ENCODE data around the gene PDYN.

Gene PDYN

DNA sequence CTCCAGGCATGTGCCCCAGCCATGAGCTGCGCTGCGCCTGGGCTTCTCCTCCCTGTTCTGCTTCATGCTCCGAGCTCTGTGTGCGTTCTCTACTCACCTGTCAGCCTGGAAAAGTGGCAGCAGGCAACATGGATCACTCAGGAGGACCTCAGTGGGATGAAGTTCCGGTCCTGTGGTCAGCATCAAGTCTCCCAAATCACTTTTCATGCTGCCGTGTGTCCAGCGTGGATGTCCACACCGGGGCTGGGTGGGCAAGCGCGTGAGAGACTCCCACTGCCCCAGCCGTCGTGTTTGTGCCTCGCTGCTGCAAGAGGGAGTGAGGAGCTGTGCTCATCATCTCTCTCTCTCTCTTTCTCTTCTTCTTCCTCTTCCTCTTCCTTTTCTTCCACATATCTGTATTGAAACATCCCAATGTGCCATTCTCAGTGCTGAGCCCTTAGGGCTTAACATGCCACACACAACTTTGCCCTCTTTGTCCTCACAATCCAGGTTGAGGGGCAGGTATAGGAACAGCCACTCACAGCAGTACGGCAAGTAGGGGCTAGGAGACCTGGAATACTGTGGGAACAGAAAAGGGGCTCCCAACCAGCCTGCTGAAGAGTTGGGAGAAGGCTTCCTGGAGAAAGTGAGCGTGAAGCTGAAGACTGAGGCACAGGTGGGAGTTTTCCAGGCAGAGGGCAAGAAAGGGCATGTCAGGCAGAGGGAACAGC, 3.8 kb upstream of the PDYN start:
- no peak overlapping the region for H3K4me3 ChIP-seq (ENCODE audit: low read length)
- TF ChIP-seq, protein P1, sequence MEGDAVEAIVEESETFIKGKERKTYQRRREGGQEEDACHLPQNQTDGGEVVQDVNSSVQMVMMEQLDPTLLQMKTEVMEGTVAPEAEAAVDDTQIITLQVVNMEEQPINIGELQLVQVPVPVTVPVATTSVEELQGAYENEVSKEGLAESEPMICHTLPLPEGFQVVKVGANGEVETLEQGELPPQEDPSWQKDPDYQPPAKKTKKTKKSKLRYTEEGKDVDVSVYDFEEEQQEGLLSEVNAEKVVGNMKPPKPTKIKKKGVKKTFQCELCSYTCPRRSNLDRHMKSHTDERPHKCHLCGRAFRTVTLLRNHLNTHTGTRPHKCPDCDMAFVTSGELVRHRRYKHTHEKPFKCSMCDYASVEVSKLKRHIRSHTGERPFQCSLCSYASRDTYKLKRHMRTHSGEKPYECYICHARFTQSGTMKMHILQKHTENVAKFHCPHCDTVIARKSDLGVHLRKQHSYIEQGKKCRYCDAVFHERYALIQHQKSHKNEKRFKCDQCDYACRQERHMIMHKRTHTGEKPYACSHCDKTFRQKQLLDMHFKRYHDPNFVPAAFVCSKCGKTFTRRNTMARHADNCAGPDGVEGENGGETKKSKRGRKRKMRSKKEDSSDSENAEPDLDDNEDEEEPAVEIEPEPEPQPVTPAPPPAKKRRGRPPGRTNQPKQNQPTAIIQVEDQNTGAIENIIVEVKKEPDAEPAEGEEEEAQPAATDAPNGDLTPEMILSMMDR (IDR thresholded peaks at IDR 0.05; ENCODE audit: insufficient read depth, low read depth, low read length, missing control alignments) = no peak
- DNase-seq (ENCODE audit: low read depth) = no peak

DNA sequence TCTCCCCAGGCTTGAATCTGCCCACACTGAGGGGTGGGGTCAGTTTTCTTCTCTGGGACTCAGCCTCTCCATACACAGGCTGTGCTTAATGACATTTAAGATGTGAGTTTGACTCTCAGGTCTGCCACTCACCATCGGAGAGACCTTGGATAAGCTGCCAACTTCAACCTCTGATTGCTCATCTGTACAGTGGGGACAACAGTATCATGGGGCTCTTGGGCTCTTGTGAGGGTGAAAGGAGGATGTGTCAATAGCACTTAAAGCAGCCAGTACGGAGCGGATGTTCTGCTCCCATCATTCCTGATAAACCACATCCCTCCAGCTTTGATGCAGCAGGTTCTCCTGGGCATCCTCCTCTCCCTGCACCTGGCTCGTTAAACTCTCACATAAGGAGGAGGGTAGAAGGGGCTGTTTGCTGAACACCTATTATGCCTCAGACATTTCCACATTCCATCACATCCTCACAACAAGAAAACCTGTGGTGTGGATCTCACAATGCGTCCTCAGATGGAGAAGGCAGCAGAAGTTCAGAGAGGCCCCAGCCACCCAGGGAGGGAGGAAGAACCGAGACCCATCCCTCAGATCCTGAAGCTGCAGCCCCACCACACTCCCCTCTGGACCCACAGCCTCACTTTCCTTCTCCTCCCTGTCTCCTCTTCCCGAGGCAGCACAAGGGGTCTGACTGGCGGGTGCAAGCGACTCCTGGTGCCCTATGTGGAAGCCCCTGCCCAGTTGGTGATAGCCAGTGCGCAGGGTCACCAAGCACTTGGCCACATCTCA, 1.9 kb upstream of the PDYN start:
- TF ChIP-seq, protein P1 (IDR thresholded peaks at IDR 0.05; ENCODE audit: insufficient read depth, low read depth, low read length, missing control alignments) = no peak
- DNase-seq (ENCODE audit: low read depth) = no peak
- H3K4me3 ChIP-seq (ENCODE audit: low read length) = no peak overlapping the region

DNA sequence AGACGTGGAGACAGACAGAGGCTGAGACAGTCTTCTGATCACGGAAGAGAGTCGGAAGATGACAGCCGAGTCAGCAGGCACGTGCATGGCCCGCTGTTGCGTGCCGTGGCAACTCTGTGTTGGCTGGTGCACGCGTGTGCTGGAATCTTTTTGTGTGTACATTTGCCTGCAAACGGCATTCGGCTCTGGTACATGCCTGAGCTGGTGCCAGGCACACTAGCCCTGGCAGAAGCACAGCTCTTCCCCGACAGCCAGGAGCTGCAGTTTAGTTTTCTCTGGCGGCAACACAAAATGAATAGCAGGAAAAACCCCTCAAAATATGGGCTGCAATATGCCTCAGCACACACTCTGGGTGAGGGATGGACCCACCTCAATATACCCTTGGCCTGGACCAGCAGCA, 769 bp upstream of the PDYN start:
- H3K4me3 ChIP-seq (ENCODE audit: low read length) = no peak overlapping the region
- TF ChIP-seq, protein P1 (IDR thresholded peaks at IDR 0.05; ENCODE audit: insufficient read depth, low read depth, low read length, missing control alignments) = no peak
- no peak for DNase-seq (ENCODE audit: low read depth)

DNA sequence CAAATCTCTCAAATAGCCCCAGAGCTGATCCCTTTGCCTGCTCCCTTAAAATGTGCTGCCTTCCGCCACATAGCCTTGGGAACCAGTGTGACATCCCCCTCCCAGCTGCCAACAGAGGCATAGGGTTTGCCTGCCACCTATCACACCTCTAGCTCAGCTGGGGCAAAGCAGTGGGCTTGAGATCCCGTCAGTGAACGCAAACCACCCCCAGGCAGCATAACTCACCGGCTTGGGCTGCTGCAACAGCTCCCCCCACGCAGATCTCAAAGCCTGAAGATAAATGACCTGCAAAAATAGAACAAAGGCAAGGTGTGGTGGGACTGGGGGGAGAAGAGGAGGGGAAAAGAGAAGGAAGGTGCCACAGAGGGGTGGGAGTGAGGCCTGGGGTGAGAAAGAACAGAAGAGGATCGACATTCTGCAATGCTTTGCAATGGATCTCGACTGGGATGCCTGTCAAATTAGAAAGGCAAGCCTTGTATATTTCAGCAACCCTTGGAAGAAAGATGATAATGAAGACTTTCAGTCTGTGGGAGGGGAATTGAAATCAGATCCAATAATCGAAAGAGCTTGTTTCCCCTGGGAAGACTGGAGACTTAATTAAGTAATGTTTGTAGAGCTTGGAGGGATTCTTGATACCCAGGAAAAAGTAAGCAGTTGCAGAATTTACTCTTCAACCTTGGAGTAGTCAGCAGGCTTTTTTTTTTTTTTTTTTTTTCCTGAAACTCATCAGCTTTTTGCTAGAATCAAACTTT, 1.3 kb downstream of the PDYN start:
- no peak for DNase-seq (ENCODE audit: low read depth)
- no peak overlapping the region for H3K4me3 ChIP-seq (ENCODE audit: low read length)
- TF ChIP-seq, protein P1 (IDR thresholded peaks at IDR 0.05; ENCODE audit: insufficient read depth, low read depth, low read length, missing control alignments) = no peak

DNA sequence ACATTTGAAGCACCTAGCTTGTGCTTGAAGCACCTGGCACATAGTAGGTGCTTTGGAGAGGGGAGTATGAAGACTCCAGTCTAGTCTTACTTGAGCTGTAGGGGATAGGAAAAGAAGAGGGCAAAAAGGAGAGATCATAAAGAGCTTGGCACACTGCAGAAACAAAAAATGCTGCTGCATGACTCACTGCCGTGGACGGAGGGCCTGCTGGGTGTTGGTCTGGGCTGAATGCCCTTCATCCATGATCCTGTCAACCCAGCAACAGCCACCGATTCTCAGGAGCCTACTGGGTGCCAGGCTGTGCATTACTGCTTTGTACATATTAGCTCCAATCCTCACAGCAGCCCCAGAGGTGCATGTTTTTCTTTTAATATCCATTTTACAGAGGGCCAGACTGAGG, 6.0 kb downstream of the PDYN start:
- TF ChIP-seq, protein P1 (IDR thresholded peaks at IDR 0.05; ENCODE audit: insufficient read depth, low read depth, low read length, missing control alignments) = no peak
- no peak for DNase-seq (ENCODE audit: low read depth)
- no peak overlapping the region for H3K4me3 ChIP-seq (ENCODE audit: low read length)

DNA sequence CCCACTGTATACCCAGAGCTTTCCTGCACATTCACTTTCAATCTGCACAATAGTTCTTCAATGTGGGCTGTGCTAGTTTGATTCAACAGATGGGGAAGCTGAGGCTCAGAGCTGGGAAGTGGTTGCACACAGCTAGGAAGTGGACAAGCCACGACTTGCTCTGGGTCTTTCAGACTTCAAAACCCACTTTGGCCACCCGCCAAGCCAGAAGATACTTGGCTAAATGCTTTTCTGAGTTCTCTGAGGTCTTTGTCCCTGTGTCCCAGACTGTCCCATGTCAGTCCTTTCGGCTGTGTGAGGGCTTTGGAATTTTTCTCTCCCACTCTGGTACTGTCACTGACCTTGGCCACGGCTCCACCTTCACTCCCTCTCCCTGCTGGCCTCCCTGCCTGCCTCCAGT, 10.6 kb downstream of the PDYN start:
- no peak for DNase-seq (ENCODE audit: low read depth)
- TF ChIP-seq, protein P1 (IDR thresholded peaks at IDR 0.05; ENCODE audit: insufficient read depth, low read depth, low read length, missing control alignments) = no peak
- no peak overlapping the region for H3K4me3 ChIP-seq (ENCODE audit: low read length)
